DMS79 (cell line): ENCODE measurements around the gene EFCAB11.

Experiments
- DNase-seq: peaks from one replicate; lab custom pipeline; 2025; lab: John Stamatoyannopoulos, UW

The EFCAB11 gene

GRCh38 chr14:89957376-89957775 lies 2.8 kb upstream of the EFCAB11 start:
- DNase-seq: no peak

- DNase-seq: no peak
These were observed 2.1 kb upstream of the EFCAB11 start for GRCh38 chr14:89956661-89957009.

- DNase-seq: peak; percentile 98
These were observed 1.5 kb upstream of the EFCAB11 start, which contains the start of gene TDP1 for GRCh38 chr14:89955745-89956660. Gene TDP1 (plus strand): TSS chr14:89955927. CDS start chr14:89963115, 7,188 bp downstream.

DNA sequence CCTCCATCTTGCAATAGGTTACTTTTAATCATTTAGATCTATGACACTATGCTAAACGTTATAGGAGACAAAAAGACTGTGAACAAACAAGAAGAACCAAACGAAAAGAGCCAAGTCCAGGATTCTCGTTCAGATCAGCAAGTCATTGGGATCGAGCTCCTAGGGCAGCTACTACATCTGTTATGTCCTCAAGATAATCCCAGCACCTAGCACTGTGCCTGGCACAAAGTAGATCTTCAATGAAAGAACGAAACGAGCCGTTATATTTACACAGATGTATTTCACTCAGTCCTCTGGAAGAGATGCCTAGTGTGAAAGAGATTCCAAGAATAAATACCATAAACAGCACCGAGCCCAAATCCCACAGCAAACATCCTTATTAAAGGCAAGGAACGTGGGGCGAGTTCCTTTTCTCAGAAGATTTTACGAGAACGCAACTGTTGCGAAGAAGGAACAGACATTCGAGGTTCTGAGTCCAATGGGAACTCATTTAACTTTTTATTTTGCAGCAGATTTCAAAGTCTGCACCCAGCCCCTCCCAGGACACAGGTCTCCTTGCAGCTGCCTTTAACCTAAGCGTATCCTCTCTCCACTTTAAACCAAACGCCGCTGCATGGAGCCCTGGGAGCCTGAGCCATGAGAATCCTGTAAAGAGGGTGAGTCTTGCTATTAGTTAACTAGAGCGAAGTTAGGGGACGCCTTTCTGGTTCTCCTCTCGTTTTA lies 653 bp upstream of the EFCAB11 start:
- DNase-seq: no peak

- DNase-seq: no peak
These were observed 928 bp downstream of the EFCAB11 start for GRCh38 chr14:89953602-89954001.

DNA sequence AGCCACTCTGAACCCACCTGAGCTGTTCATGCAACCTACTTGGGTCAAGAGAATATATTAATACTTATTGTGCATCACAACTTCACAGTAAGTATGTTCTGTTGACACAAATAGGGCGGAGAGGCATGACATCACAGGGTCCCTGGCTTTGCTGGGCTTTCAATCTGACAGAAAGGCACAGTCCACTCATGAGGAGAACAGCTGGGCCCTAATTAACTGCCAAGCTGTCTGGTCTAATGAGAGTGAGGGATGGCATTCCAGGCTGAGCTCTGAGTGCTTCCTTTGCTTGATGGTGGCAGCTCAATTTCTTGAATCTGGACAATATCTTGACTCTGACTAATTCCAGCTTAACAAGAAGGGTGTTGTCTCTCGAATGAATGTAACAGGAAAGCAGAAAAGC lies 2.0 kb downstream of the EFCAB11 start:
- no peak for DNase-seq

GRCh38 chr14:89947344-89947743 lies 7.2 kb downstream of the EFCAB11 start:
- no peak for DNase-seq

GRCh38 chr14:89941830-89942377 lies 12.6 kb downstream of the EFCAB11 start:
- DNase-seq: no peak

DNA sequence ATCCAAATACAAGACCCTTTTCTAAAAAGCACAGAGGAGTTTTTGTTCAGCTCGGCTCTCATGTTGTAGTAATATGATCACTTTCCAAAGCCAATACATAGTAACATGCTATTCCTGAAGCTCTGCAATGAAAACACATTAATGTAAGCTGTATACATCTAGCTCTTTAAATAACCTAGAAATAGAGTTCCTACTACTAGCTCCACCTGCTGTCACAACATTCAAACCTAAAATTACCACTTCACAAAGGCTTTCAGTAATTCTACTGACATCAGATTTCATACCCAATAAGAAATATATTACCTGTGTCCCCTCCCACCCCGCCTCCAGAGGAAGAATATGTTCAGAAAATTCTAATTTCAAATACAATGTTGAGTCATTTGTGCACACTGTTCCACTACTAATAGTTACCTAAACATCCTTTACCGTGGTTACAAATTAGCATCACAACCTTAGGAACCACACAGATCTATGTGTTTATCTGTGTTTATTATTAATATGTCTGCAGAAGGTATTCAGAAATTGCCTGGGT lies 17.8 kb downstream of the EFCAB11 start:
- DNase-seq: no peak

DNA sequence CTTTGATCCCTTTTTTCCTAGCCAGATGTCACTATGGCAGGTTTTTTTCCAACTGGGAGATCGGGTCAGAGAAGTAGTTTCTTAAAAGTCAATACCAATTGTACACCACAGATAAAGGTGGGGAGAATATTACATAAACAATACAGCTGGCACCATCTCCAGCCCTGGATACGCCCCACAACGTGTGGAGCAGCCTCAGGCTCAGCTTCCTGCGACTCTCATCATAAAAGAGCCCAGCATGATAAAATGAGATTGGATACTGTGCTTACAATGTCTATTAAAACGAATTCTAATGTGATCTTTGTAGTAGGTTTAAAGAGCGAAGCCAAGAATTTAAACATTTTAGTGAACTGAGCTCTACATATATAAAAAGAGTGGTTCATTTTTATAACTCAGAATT lies 21.5 kb downstream of the EFCAB11 start:
- no peak for DNase-seq

DNA sequence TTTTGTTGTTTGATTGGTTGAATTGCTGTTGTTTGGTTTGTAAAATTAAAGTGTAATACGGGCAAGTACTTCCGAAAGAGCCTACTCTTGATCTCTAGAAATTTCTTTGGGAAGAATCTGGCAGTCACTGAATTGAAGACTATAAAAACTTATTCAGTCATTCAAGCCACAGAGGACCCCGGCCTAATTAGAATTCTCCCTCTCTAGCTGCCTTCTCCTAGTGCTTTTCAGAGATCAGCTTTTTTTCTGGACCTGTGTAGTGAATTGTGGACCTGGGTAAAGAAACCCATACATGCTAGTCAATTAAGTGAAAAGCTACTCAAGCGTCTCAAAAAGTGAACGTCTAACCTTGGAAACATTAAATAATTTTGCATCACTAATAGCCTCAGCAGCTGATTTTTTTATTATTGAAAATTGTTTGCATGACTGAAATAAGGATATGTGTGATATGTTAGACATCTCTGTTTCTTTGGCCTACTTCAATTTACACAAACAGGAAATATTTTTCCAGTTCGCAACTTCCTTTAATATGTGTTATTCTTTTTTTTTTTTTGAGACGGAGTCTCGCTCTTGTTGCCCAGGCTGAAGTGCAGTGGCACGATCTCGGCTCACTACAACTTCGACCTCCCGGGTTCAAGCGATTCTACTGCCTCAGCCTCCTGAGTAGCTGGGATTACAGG lies 27.2 kb downstream of the EFCAB11 start:
- DNase-seq: no peak

DNA sequence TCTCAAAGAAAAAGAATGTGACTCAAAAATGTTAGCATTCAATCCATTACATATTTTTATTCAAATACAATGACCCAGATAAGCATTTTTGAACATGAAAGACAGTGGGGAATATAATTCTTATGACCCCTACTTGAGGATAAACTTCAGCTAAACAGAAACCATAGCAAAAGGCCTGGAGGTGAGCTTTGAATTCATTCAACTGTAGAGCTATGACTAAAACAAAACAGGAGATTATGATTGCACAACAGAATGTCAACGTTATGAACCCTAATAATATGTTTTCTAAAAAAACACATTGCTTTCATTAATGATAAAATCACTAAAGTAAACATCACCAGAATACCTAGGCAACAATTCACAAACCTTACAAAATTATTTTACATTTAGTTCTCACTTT lies 27.8 kb downstream of the EFCAB11 start:
- DNase-seq: no peak

DNA sequence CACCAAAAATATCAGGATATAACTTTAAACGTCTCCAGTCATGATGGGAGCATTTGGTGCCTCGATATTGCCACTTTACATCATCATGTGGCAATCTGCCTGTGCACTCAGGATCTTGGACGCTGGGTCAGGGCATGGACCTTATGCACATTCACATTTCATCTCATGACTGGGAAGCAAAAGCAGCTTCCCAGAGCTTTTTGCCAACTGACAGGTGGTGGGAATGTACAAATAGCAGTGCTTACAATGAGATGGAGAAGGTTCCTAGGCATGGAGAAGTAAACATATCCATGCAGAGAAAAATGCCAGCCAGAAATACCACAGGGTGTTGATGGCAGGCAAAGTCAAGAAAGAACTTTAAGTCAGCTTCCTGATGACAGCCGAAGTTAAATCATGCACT lies 30.3 kb downstream of the EFCAB11 start:
- no peak for DNase-seq

DNA sequence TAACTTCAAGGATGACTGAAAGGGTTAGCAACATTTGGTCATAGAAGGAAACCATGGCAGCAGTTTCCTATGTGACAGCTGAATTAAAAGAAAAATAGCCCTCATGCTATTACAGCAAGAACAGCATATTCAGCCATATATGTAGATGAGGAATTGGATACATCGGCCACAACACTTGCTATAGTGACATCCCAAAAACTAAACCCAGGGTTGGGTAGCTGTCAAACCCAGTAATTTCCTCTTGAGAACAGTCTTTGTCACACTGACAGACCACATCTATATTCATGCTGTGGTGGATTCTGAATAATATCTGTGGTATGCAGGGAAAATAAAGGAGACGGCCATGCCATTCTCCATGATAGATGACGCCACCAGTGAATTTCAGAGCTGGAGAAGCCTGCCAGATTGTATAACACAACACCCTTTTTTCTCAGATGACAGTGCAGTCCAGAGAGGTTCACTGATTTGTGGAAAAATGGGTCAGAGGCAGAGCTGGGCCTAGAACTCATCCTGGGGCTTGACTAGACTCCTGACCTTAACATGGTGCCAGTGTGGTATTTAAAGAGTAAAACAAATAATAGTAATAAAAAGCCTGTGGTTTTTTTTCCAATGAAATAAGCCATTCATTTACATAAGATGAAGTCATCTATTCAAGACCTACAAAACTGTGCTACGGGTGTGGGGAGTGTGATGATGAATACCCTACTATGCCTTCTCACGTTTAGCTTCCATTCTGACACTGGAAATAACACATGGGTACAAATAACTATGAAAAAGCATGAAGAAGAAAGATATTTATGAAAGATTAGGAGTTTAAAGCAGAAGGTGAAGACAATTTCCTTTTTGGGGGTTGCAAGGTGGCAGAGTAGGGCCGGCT lies 32.3 kb downstream of the EFCAB11 start:
- no peak for DNase-seq

- DNase-seq: no peak
These were observed 33.2 kb downstream of the EFCAB11 start for GRCh38 chr14:89921346-89921745.

DNA sequence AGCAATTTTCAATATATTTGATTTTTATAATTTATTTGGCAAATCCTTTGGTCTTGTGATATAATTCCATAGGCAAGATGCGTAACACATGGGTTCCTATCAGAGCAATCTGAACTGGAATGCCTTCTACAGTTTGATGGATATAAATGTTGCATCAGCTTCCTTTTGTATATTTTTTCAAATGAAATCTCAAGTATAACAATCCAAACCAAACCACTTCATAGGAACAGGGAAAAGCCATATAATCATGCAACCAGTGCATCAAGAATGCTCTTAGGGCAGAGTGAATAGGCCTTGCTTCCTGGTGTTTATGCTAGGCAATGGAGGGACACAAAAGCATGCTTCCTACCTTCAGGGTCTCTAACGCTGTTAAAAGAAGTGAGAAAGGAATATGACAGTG lies 34.5 kb downstream of the EFCAB11 start:
- no peak for DNase-seq

DNA sequence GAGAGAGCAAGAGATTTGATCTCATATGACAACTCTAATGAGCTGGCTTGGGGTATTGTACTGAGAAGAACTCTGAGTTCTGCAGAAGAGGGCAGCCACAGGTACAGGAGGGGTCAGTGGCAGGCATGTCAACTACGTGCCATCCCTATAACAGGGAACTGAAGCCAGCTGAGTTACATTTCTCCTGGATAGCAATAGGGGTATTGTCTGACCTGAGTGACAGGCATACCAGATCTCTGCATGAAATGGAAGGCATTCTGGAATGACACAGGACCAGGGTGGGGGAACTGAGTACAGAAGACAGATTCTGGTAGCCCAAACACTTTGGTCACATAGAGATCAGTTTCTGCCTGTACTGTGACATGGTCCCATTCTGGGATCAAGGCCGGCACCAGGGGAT lies 35.8 kb downstream of the EFCAB11 start:
- no peak for DNase-seq

- DNase-seq: peak; percentile 38
These were observed 39.2 kb downstream of the EFCAB11 start for GRCh38 chr14:89915114-89915878.

DNA sequence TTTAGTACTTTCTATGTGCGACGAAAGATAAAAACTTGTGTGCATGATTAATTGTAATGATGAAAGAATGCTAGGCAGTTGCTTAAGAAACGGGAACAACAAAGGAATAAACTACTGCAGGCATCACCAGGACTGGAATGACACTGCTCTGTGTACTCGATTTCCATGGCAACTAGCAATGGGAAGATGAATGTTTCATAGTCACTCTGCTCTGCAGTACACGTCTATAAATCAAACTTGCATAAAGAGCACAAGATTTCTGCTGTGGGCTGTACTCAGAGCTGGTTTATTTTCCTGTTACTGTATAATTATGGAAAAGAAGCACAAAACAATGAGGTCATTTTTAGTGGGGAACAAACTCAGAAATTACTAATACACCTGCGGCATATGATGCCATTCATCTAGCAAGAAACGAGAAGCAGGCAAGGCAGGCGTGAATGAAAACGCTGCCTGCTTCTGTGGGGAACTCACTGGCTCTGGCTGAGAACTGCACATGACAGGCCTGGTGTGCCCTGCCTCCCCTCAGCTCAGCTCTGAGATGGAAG lies 41.8 kb downstream of the EFCAB11 start:
- DNase-seq: no peak

GRCh38 chr14:89912221-89912620 lies 42.3 kb downstream of the EFCAB11 start:
- no peak for DNase-seq
